HEK293T (cell line): ENCODE data around the gene SGMS1.

Experiments
- ARNT ChIP-seq: fragments of 450-650 bp; IDR thresholded peaks from 2 replicates; pipeline ENCODE4 v1.6.1; 2017; ENCODE audit warnings: mild to moderate bottlenecking
- FOXK2 ChIP-seq: fragments of 450-650 bp; IDR thresholded peaks from 2 replicates; pipeline ENCODE4 v1.6.1; 2016; ENCODE audit warnings: mild to moderate bottlenecking
- FOXM1 ChIP-seq: fragments of 450-650 bp; IDR thresholded peaks from 2 replicates; pipeline ENCODE4 v1.6.1; 2017; ENCODE audit warnings: mild to moderate bottlenecking, borderline replicate concordance
- SUZ12 ChIP-seq: fragments of 450-650 bp; IDR thresholded peaks from 2 replicates; pipeline ENCODE4 v1.6.1; 2016; ENCODE audit warnings: mild to moderate bottlenecking
- TARDBP ChIP-seq: fragments of 450-650 bp; IDR thresholded peaks from 2 replicates; pipeline ENCODE4 v1.6.1; 2016

DNA sequence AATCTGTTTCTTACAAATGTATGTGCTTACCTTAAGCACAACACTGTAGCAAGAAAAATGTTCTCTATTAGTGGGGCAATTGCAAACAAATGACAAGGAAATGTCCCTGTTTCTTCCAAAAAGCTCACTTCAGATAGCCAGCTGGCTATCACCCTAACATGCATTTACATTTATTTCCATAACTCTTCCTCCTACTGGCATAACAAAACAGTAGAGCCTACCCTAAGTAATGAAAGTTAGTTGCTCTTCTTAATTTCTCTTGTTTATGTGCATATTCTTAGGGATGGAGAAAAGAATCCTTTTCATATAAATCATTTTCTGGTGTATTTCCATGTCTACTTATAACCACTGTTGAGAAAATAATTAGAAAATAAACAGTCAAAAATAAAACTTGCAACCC is 100.4 kb downstream of the SGMS1 start:
- TF ChIP-seq FOXM1, result no peak
- no peak for TF ChIP-seq SUZ12
- no peak for TF ChIP-seq ARNT
- no peak for TF ChIP-seq TARDBP
- TF ChIP-seq FOXK2, result no peak
